Measurements from ENCODE around the gene UCK2. TPM values are rescaled to one million over a fixed set of nuclear protein-coding genes. Genes with fewer than 3 reads are reported as not detected.

The UCK2 gene
- total RNA-seq, 1 experiment from 2014 or later = 67.2 TPM

- H3K27me3 Mint-ChIP-seq (ENCODE audit: insufficient read depth, unreplicated experiment) = no peaks in the 10 kb centered on the region
- H3K27me3 ChIP-seq (replicated peaks; ENCODE audit: control insufficient read depth, insufficient read depth, low read length) = no peaks in the 10 kb centered on the region
- POLR2A ChIA-PET = no interaction called here
- intact Hi-C loops (cut with micrococcal nuclease; ENCODE audit: unreplicated experiment) = no loop called here
- BruUV-seq (replicated peaks) = no TSS peak
- DNase-seq = no peak
- TF ChIP-seq, protein P1, sequence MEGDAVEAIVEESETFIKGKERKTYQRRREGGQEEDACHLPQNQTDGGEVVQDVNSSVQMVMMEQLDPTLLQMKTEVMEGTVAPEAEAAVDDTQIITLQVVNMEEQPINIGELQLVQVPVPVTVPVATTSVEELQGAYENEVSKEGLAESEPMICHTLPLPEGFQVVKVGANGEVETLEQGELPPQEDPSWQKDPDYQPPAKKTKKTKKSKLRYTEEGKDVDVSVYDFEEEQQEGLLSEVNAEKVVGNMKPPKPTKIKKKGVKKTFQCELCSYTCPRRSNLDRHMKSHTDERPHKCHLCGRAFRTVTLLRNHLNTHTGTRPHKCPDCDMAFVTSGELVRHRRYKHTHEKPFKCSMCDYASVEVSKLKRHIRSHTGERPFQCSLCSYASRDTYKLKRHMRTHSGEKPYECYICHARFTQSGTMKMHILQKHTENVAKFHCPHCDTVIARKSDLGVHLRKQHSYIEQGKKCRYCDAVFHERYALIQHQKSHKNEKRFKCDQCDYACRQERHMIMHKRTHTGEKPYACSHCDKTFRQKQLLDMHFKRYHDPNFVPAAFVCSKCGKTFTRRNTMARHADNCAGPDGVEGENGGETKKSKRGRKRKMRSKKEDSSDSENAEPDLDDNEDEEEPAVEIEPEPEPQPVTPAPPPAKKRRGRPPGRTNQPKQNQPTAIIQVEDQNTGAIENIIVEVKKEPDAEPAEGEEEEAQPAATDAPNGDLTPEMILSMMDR (IDR thresholded peaks at IDR 0.05; ENCODE audit: insufficient read depth in 1 of 2, low read depth in 1 of 2, low read length in 1 of 2, severe bottlenecking in 1 of 2, unreplicated experiment in 1 of 2) = no peak
- no peak overlapping the region for H3K4me3 ChIP-seq (ENCODE audit: low read depth, low read length)
- peaks cover 19% of the 10 kb centered on the region for H3K4me1 Mint-ChIP-seq (ENCODE audit: low read depth, unreplicated experiment)
- CTCF ChIA-PET = no interaction called here
- H3K36me3 Mint-ChIP-seq (ENCODE audit: insufficient read depth, unreplicated experiment) = peaks cover 10% of the 10 kb centered on the region
- H3K27ac Mint-ChIP-seq (ENCODE audit: unreplicated experiment) = no peak overlapping the region
- no peaks in the 10 kb centered on the region for H3K36me3 ChIP-seq (ENCODE audit: control insufficient read depth, insufficient read depth, low read length)
- H3K4me1 ChIP-seq = peaks cover 7% of the 10 kb centered on the region; the same call in 1 of the 2 replicates
- no peak overlapping the region for H3K4me3 Mint-ChIP-seq (ENCODE audit: unreplicated experiment)
- H3K9me3 ChIP-seq = peaks cover 2% of the 10 kb centered on the region; the same call in 1 of the 2 replicates
- no peaks in the 10 kb centered on the region for H3K9me3 Mint-ChIP-seq (ENCODE audit: unreplicated experiment)
These were observed 54.9 kb downstream of the UCK2 start for GRCh38 chr1:165882168-165882837.

GRCh38 chr1:165883056-165883455 lies 55.6 kb downstream of the UCK2 start:
- intact Hi-C loops (cut with micrococcal nuclease; ENCODE audit: unreplicated experiment) = no loop called here
- DNase-seq = no peak
- no peaks in the 10 kb centered on the region for H3K27me3 ChIP-seq (replicated peaks; ENCODE audit: control insufficient read depth, insufficient read depth, low read length)
- peaks cover 7% of the 10 kb centered on the region; the same call in 1 of the 2 replicates for H3K4me1 ChIP-seq
- no peak overlapping the region for H3K4me3 Mint-ChIP-seq (ENCODE audit: unreplicated experiment)
- no peak overlapping the region for H3K4me3 ChIP-seq (ENCODE audit: low read depth, low read length)
- H3K27me3 Mint-ChIP-seq (ENCODE audit: insufficient read depth, unreplicated experiment) = no peaks in the 10 kb centered on the region
- ChIA-PET CTCF (no interaction called here), POLR2A (no interaction called here)
- H3K27ac Mint-ChIP-seq (ENCODE audit: unreplicated experiment) = no peak overlapping the region
- H3K4me1 Mint-ChIP-seq (ENCODE audit: low read depth, unreplicated experiment) = peaks cover 19% of the 10 kb centered on the region
- no TSS peak for BruUV-seq (replicated peaks)
- no peaks in the 10 kb centered on the region for H3K9me3 ChIP-seq
- TF ChIP-seq, protein P1 (IDR thresholded peaks at IDR 0.05; ENCODE audit: insufficient read depth in 1 of 2, low read depth in 1 of 2, low read length in 1 of 2, severe bottlenecking in 1 of 2, unreplicated experiment in 1 of 2) = no peak
- no peaks in the 10 kb centered on the region for H3K36me3 ChIP-seq (ENCODE audit: control insufficient read depth, insufficient read depth, low read length)
- peaks cover 7% of the 10 kb centered on the region for H3K36me3 Mint-ChIP-seq (ENCODE audit: insufficient read depth, unreplicated experiment)
- H3K9me3 Mint-ChIP-seq (ENCODE audit: unreplicated experiment) = no peaks in the 10 kb centered on the region

- intact Hi-C loops (cut with micrococcal nuclease; ENCODE audit: unreplicated experiment) = no loop called here
These were observed 56.7 kb downstream of the UCK2 start for GRCh38 chr1:165884009-165884689.

More at GRCh38 chr1:165884009-165884689, 56.7 kb downstream of the UCK2 start:
- H3K27me3 ChIP-seq (replicated peaks; ENCODE audit: control insufficient read depth, insufficient read depth, low read length) = no peaks in the 10 kb centered on the region
- H3K27me3 Mint-ChIP-seq (ENCODE audit: insufficient read depth, unreplicated experiment) = no peaks in the 10 kb centered on the region
- CTCF ChIA-PET = interaction anchor here (0.6 kb wide), 1 partner anchor 38 kb away, joined by 4 read pairs; no protein-coding TSS in a partner anchor
- H3K4me3 Mint-ChIP-seq (ENCODE audit: unreplicated experiment) = no peak overlapping the region
- no peaks in the 10 kb centered on the region for H3K9me3 ChIP-seq
- no peak overlapping the region for H3K27ac Mint-ChIP-seq (ENCODE audit: unreplicated experiment)
- H3K4me3 ChIP-seq (ENCODE audit: low read depth, low read length) = no peak overlapping the region
- no peaks in the 10 kb centered on the region for H3K36me3 ChIP-seq (ENCODE audit: control insufficient read depth, insufficient read depth, low read length)
- H3K36me3 Mint-ChIP-seq (ENCODE audit: insufficient read depth, unreplicated experiment) = no peaks in the 10 kb centered on the region
- DNase-seq = no peak
- H3K4me1 ChIP-seq = peaks cover 7% of the 10 kb centered on the region; the same call in 1 of the 2 replicates
- TF ChIP-seq, protein P1 (IDR thresholded peaks at IDR 0.05; ENCODE audit: insufficient read depth in 1 of 2, low read depth in 1 of 2, low read length in 1 of 2, severe bottlenecking in 1 of 2, unreplicated experiment in 1 of 2) = no peak
- H3K4me1 Mint-ChIP-seq (ENCODE audit: low read depth, unreplicated experiment) = peaks cover 19% of the 10 kb centered on the region
- no peaks in the 10 kb centered on the region for H3K9me3 Mint-ChIP-seq (ENCODE audit: unreplicated experiment)
- POLR2A ChIA-PET = no interaction called here
- no TSS peak for BruUV-seq (replicated peaks)
